HepG2 (cell line): ENCODE results near the gene DENND5A.

Experiments used
- FOXM1 ChIP-seq: sonication (generic); formaldehyde crosslinking; IDR thresholded peaks from 2 replicates; pipeline ENCODE4 v1.5.0; 2020; ENCODE audit warnings: missing genetic modification reagents
- HDAC2 ChIP-seq: sonication (generic); formaldehyde crosslinking; IDR thresholded peaks from 2 replicates; pipeline ENCODE4 v1.4.0; 2020; ENCODE audit warnings: missing genetic modification reagents
- ZNF362 ChIP-seq: sonication (generic); formaldehyde crosslinking; IDR thresholded peaks from 2 replicates; pipeline ENCODE4 v1.4.0; 2020; ENCODE audit warnings: missing genetic modification reagents, mild to moderate bottlenecking, borderline replicate concordance

- no peak for TF ChIP-seq ZNF362 (CRISPR knock-in tag)
- TF ChIP-seq HDAC2 (CRISPR knock-in tag): no peak
- no peak for TF ChIP-seq FOXM1
These were observed 64.7 kb downstream of the DENND5A start for GRCh38 chr11:9200471-9200870.
